Mucosa of rectum (tissue), 2 donors: ENCODE results near the gene GALM.
"Not testable (repeated sequence)": the region's sequence is repeated elsewhere in the genome, so short reads cannot be mapped to it uniquely, and the experiment has no call there.

Source experiments
- H3K27ac ChIP-seq, 2 donors: one replicate each; pipeline ENCODE4 v1.7.0; 2013; ENCODE audit warnings: inconsistent platforms in 2 of 2, low read depth in 2 of 2, low read length in 2 of 2
- H3K27me3 ChIP-seq, 2 donors: one replicate each; pipeline ENCODE4 v1.7.0; 2013; ENCODE audit warnings: low read length in 2 of 2; ENCODE audit not compliant: control insufficient read depth in 2 of 2, insufficient read depth in 2 of 2
- H3K36me3 ChIP-seq, 2 donors: one replicate each; pipeline ENCODE4 v1.7.0; 2013; ENCODE audit warnings: low read length in 2 of 2; ENCODE audit not compliant: control insufficient read depth in 2 of 2, insufficient read depth in 2 of 2
- H3K4me1 ChIP-seq, 2 donors: one replicate each; pipeline ENCODE4 v1.7.0; 2013; ENCODE audit warnings: low read length in 2 of 2, mild to moderate bottlenecking in 1 of 2; ENCODE audit not compliant: control insufficient read depth in 2 of 2, insufficient read depth in 2 of 2
- H3K4me3 ChIP-seq, 2 donors: one replicate each; pipeline ENCODE4 v1.7.0; 2013; ENCODE audit warnings: low read length in 2 of 2
- H3K9ac ChIP-seq, 2 donors: one replicate each; pipeline ENCODE4 v1.7.0; 2013; ENCODE audit warnings: low read length in 2 of 2, low read depth in 1 of 2, mild to moderate bottlenecking in 1 of 2
- H3K9me3 ChIP-seq, 2 donors: one replicate each; pipeline ENCODE4 v1.7.0; 2013; ENCODE audit warnings: low read length in 2 of 2; ENCODE audit not compliant: control insufficient read depth in 2 of 2
- donor health status: healthy.
- donor health status: Normal muscosa, but diverticular disease.

The GALM gene

DNA sequence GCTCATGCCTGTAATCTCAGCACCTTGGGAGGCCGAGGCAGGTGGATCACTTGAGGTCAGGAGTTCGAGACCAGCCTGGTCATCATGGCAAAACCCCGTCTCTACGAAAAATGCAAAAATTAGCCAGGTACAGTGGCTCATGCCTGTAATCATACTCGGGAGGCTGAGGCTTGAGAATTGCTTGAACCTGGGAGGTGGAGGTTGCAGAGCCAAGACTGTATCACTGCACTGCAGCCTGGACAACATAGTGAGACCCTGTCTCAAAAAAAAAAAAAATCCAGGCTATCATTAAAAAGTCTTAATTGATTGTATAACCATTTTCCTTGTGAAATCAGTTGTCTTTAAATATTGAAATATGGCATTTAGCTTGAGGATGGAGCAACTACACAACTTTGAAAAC lies 15.0 kb downstream of the GALM start:
- not testable (repeated sequence) for H3K27ac ChIP-seq, H3K4me3 ChIP-seq, H3K4me1 ChIP-seq, H3K9ac ChIP-seq, H3K9me3 ChIP-seq, H3K27me3 ChIP-seq
- H3K36me3 ChIP-seq, result peaks cover 36 to 41% of the 10 kb centered on the region in 2 donors

DNA sequence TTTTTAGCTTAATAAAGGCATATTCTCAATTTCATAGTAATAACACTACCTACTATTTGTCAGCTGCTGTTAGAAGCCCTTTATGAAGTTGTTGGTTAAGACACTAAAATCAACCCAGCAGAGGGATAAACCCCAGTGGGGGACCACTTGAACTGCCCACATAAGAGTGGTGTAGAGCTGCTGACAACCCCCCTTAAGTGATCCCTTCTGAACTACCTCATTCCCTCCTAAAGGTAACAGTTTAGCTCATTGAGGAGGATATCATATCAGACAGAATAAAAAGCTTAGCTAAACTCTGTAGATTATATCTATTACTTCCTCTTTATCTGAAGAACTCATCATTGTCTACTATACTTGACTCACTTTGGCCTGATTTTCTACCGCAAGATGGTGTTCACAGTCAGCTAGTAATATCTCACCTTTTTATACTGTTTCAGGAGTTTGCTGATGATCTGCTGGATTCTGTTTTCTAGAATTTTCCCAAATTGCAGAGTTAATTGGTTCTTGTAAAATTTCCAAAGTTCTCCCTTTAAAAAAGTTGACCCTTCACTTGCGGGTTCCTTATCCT lies 16.2 kb downstream of the GALM start:
- Histone ChIP-seq H3K27me3 (no peaks in the 10 kb centered on the region), H3K36me3 (peaks cover 31 to 34% of the 10 kb centered on the region in 2 donors), H3K4me1 (peaks cover 4 to 5% of the 10 kb centered on the region in 2 donors), H3K9me3 (no peaks in the 10 kb centered on the region), H3K9ac (no peak overlapping the region), H3K27ac (peak overlapping the region in 1 of 2 donors; percentile 21), H3K4me3 (no peak overlapping the region)

DNA sequence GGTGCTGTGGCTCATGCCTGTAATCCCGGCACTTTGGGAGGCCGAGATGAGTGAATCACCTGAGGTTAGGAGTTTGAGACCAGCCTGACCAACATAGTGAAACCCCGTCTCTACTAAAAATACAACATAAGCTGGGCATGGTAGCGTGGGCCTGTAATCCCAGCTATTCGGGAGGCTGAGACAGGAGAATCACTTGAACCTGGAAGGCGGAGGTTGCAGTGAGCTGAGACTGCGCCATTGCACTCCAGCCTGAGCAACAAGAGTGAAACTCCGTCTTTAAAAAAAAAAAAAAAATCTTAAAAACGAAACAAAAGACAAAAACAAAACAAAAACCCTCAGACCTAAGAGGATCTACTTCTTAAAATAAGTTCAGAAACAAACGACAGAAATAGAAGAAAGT lies 16.7 kb downstream of the GALM start:
- H3K27me3 ChIP-seq, H3K9ac ChIP-seq, H3K4me3 ChIP-seq, H3K9me3 ChIP-seq, H3K4me1 ChIP-seq: not testable (repeated sequence)
- Histone ChIP-seq H3K27ac (peak overlapping the region in 1 of 2 donors; percentile 21), H3K36me3 (peaks cover 26 to 29% of the 10 kb centered on the region in 2 donors)

DNA sequence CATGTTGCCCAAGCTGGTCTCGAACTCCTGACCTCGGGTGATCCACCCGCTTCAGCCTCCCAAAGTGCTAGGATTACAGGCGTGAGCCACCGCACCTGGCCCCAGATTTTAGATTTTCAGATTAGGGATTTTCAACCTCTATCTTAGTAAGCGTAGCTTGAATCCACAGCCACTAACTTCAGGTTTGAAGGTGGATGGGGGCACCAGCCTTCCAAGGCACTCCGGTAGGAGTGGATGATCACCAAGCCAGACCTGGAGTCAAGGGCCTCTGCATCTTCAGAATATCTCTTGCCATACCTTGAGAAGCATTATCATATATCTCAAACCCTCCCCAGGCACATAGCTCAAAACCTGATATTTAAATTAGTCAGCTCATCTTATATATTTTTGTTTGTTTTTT lies 17.9 kb downstream of the GALM start:
- no peaks in the 10 kb centered on the region for H3K9me3 ChIP-seq
- H3K36me3 ChIP-seq, result peaks cover 25 to 29% of the 10 kb centered on the region in 2 donors
- no peaks in the 10 kb centered on the region for H3K27me3 ChIP-seq
- H3K9ac ChIP-seq, result no peak overlapping the region
- H3K27ac ChIP-seq, result no peak overlapping the region
- H3K4me3 ChIP-seq, result no peak overlapping the region
- H3K4me1 ChIP-seq, result peaks cover 0 to 4% of the 10 kb centered on the region in 2 donors

DNA sequence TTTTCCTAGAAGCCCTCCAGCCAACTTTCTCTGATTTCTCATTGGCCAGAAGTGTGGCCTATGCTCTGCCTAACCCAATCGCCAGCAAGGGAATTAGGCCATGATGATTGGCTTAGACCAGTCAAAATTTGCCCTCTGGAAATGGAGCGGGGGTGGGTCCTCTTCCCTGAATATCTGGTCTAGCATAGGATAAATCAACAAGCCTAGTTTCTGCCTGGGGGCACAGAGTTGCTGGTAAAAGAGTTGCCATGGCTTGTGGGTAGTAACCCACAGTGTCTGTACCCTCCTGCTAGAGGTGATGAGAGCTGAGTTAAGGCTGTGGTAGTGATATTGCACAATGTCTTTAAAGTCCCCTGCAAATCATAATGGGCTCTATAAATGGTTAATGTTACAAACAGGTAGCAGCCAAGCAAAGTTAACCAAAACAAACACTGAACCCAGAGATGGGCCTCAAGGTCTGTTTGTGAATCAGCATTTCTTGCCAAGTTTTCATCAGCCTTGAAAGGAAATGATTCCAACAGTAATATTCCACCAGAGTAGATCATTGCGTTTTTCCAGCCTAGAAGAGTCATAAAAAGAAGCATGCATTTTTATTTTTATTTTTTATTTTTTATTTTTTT lies 19.3 kb downstream of the GALM start:
- H3K36me3 ChIP-seq, result peaks cover 17 to 22% of the 10 kb centered on the region in 2 donors
- no peaks in the 10 kb centered on the region for H3K9me3 ChIP-seq
- no peaks in the 10 kb centered on the region for H3K27me3 ChIP-seq
- H3K27ac ChIP-seq, result no peak overlapping the region
- H3K9ac ChIP-seq, result no peak overlapping the region
- no peak overlapping the region for H3K4me3 ChIP-seq
- peaks cover 0 to 4% of the 10 kb centered on the region in 2 donors for H3K4me1 ChIP-seq

DNA sequence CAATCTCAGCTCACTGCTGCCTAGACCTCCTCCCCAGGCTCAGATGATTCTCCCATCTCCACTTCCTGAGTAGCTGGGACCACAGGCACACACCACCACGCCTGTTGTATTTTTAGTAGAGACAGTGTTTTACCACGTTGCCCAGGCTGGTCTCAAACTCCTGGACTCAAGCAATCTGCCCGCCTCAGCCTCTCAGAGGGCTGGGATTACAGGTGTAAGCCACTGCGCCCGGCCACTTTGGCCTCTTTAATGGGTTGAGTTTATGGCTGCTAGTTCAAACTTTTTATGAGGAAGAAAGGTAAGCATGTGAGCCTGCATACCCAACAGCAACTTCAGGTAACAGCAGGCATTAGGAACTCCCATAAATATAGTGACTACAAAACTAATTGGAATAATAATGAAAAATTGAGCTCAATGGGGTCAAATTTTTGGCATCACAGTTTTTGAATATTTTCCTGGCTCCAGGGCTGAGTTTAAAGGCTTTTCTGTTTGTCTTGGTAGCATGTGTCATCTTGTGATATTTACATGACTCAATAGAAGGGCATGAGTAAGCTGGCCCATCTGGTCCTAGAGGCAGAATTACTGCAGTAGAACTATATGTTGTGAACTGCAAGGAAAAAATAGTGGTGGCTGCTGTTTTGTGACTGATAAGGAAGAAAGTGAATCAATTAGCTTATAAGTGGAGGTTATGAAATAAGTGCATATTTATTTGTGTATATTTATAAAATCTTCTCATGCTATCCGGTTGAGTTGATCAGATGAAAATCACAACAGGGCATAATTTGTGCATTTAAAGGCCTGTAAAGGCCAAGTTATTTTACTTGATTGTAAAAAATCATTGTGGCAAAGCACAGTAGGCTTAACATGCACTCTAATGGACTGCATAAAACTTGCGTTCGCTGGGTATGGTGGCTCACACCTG lies 24.8 kb downstream of the GALM start:
- Histone ChIP-seq H3K36me3 (peaks cover 2 to 6% of the 10 kb centered on the region in 2 donors), H3K27ac (peak overlapping the region in 1 of 2 donors; percentile 73)

DNA sequence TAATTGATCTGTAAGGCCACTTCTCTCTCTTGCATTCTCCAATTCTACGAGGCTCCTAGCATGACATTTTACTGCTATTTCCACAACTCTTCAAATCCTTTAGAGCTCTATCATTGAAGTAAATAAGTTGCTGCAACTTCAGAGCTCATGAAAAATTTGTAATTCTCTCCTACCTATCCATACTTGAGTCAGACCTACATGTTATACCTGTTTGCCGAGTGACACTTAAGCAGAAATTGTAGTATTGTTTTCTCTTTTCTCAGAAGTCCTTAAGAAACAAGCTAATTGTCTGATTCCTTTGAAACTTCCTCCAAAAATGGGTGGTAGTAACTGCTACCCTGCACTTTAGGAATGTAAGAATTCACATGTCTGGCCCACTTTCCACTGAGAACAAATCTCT lies 26.1 kb downstream of the GALM start:
- H3K9ac ChIP-seq, result no peak overlapping the region
- H3K4me1 ChIP-seq, result peaks cover 0 to 19% of the 10 kb centered on the region in 2 donors
- no peak overlapping the region for H3K27ac ChIP-seq
- H3K27me3 ChIP-seq, result no peaks in the 10 kb centered on the region
- no peaks in the 10 kb centered on the region for H3K9me3 ChIP-seq
- H3K36me3 ChIP-seq, result peaks cover 0 to 2% of the 10 kb centered on the region in 2 donors
- H3K4me3 ChIP-seq, result no peak overlapping the region

More for the DNA sequence above, 24.8 kb downstream of the GALM start:
- H3K27me3 ChIP-seq, result no peaks in the 10 kb centered on the region
- no peak overlapping the region for H3K9ac ChIP-seq
- peaks cover 0 to 19% of the 10 kb centered on the region in 2 donors for H3K4me1 ChIP-seq
- no peaks in the 10 kb centered on the region for H3K9me3 ChIP-seq
- no peak overlapping the region for H3K4me3 ChIP-seq

DNA sequence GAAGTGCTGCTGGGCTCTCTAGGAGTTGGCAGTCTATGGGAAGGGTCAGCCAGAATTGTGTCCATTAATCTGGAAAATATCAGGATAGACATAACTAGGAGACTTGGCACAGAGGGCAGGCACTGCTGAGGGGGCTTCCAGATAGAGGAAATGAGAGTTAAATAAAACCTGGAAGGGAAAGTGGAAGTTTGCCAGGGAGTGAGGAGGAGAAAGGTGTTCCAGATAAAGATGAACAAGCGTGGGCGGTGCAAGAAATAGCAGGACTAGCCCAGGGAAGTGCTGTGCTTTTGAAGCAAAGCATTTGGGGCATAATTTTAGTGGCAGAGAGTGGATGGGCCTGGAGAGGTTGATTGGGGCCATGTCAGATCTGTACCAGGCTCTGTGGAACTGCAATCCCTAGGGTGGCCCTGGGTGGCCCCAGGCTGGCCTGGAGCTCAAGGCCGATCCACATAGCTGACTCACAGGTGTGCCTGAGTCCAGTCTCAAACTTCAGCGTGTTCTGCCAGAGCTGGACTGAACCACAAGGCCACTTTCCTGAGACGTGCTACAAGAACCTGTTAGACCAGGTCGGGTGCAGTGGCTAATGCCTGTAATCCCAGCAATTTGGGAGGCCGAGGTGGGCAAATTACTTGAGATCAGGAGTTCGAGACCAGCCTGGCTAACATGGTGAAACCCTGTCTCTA lies 26.9 kb downstream of the GALM start:
- no peak overlapping the region for H3K4me3 ChIP-seq
- H3K9me3 ChIP-seq, result no peaks in the 10 kb centered on the region
- peaks cover 0 to 19% of the 10 kb centered on the region in 2 donors for H3K4me1 ChIP-seq
- no peaks in the 10 kb centered on the region for H3K36me3 ChIP-seq
- H3K27me3 ChIP-seq, result no peaks in the 10 kb centered on the region
- no peak overlapping the region for H3K27ac ChIP-seq
- no peak overlapping the region for H3K9ac ChIP-seq

DNA sequence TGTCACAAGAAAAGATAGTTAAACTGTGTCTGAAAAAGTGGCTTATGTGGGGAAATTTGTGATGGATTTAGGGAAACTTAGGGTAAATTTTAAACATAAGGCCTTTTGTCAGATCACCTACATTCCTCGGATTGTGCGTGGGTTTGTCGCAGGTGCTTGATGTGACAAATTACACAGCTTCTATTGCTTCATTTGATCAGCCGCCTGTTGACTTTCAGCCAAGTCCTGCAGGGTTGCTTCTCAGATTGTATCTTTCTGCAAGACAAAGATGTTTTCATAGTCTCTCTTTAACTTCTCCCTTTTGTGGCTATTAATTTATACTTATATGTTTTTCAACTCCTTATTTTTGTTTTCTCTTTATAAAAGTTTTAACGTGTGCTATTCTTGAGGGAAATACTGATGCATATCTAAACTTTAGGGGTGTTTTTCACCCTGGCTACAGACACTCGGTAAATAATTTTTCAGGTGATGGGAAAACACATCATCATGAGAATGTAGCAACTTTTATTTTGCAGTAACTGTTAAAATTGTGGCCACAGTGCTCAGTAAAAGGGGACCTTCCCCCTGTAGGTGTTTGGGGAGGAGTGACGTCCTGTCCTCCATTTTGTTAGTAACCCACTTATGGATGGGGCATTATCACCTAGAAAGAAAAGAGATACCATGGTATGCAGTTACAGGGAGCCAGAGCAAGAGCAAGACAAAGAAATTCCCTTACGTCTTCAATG lies 31.4 kb downstream of the GALM start:
- peaks cover 3 to 9% of the 10 kb centered on the region in 2 donors for H3K4me1 ChIP-seq
- H3K9ac ChIP-seq, result no peak overlapping the region
- no peaks in the 10 kb centered on the region for H3K9me3 ChIP-seq
- no peaks in the 10 kb centered on the region for H3K27me3 ChIP-seq
- H3K27ac ChIP-seq, result no peak overlapping the region
- no peaks in the 10 kb centered on the region for H3K36me3 ChIP-seq
- no peak overlapping the region for H3K4me3 ChIP-seq
